Measurements from ENCODE around the gene NUDT9.

GRCh38 chr4:87382116-87382515, 40.3 kb upstream of the NUDT9 start:
- TF ChIP-seq EZH2 (IDR thresholded peaks at IDR 0.05; ENCODE audit: low read length, missing control alignments), result no peak
- TF ChIP-seq, protein P1, sequence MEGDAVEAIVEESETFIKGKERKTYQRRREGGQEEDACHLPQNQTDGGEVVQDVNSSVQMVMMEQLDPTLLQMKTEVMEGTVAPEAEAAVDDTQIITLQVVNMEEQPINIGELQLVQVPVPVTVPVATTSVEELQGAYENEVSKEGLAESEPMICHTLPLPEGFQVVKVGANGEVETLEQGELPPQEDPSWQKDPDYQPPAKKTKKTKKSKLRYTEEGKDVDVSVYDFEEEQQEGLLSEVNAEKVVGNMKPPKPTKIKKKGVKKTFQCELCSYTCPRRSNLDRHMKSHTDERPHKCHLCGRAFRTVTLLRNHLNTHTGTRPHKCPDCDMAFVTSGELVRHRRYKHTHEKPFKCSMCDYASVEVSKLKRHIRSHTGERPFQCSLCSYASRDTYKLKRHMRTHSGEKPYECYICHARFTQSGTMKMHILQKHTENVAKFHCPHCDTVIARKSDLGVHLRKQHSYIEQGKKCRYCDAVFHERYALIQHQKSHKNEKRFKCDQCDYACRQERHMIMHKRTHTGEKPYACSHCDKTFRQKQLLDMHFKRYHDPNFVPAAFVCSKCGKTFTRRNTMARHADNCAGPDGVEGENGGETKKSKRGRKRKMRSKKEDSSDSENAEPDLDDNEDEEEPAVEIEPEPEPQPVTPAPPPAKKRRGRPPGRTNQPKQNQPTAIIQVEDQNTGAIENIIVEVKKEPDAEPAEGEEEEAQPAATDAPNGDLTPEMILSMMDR (conservative IDR thresholded peaks at IDR 0.05 in 1 of 2, IDR thresholded peaks at IDR 0.05 in 1 of 2; ENCODE audit: low read depth in 1 of 2, low read length in 2 of 2), result no peak

All from fibroblast of lung (primary cell).